HEK293 (cell line): ENCODE data around the gene ALDH2.
A peak's percentile ranks its signal among the peaks of the same experiment; 100 is the strongest.

Source experiments
- CTCF ChIA-PET: fragments of 350-600 bp; formaldehyde crosslinking; extraction: SDS; loops from one replicate; lab custom pipeline; 2021; ENCODE audit warnings: antibody characterized with exemption; lab: Yijun Ruan, JAX
- POLR2A ChIA-PET: fragments of 300-600 bp; formaldehyde crosslinking; extraction: SDS; loops from one replicate; lab custom pipeline; 2020; ENCODE audit warnings: antibody characterized with exemption, inconsistent platforms; lab: Yijun Ruan, JAX
- H3K27ac ChIP-seq: fragments of 200-500 bp; sonication (Bioruptor generic); 2 replicates; pipeline ENCODE4 v1.5.1; 2014; ENCODE audit warnings: low read depth, low read length, control low read depth, inconsistent platforms; ENCODE audit errors: extremely low read depth
- H3K36me3 ChIP-seq, 2 experiments: fragments of 200-500 bp in 1 of 2; sonication (Bioruptor generic) in 1 of 2; 1 replicate in 1 of 2; 2 replicates in 1 of 2; pipeline ENCODE4 v1.5.1; 2014 to 2017; ENCODE audit warnings: inconsistent platforms in 2 of 2, low read length in 2 of 2; ENCODE audit not compliant: control insufficient read depth in 2 of 2, insufficient read depth in 1 of 2
- H3K4me1 ChIP-seq: fragments of 200-500 bp; sonication (Bioruptor generic); 2 replicates; pipeline ENCODE4 v1.5.1; 2014; ENCODE audit warnings: mild to moderate bottlenecking, low read length, inconsistent platforms; ENCODE audit not compliant: control insufficient read depth, insufficient read depth
- H3K4me3 ChIP-seq: 2 replicates; pipeline ENCODE4 v1.5.1; 2011; ENCODE audit warnings: low read depth, mild to moderate bottlenecking, control low read depth, low read length, moderate library complexity
- H3K9me3 ChIP-seq: fragments of 200-500 bp; sonication (Bioruptor generic); 2 replicates; pipeline ENCODE4 v1.5.1; 2014; ENCODE audit warnings: low read depth, low read length, inconsistent platforms; ENCODE audit not compliant: control insufficient read depth, insufficient read depth
- EGR2 ChIP-seq: fragments of 450-650 bp; formaldehyde crosslinking; IDR thresholded peaks from 2 replicates; pipeline ENCODE4 v1.5.1; 2016; ENCODE audit warnings: low read depth, missing biosample characterization, missing genetic modification characterization
- HIC1 ChIP-seq: fragments of 450-650 bp; formaldehyde crosslinking; IDR thresholded peaks from 2 replicates; pipeline ENCODE4 v1.5.1; 2016; ENCODE audit warnings: missing biosample characterization, missing genetic modification characterization
- KLF16 ChIP-seq: fragments of 450-650 bp; formaldehyde crosslinking; IDR thresholded peaks from 2 replicates; pipeline ENCODE4 v1.5.1; 2017; ENCODE audit warnings: missing biosample characterization, missing genetic modification characterization
- KLF7 ChIP-seq: fragments of 450-650 bp; formaldehyde crosslinking; IDR thresholded peaks from 2 replicates; pipeline ENCODE4 v1.5.1; 2016; ENCODE audit warnings: missing biosample characterization, missing genetic modification characterization, borderline replicate concordance
- KLF8 ChIP-seq: fragments of 450-650 bp; formaldehyde crosslinking; IDR thresholded peaks from 2 replicates; pipeline ENCODE4 v1.5.1; 2016; ENCODE audit warnings: missing biosample characterization, missing genetic modification characterization
- KLF9 ChIP-seq: fragments of 450-650 bp; formaldehyde crosslinking; IDR thresholded peaks from 2 replicates; pipeline ENCODE4 v1.5.1; 2016; ENCODE audit warnings: missing biosample characterization, missing genetic modification characterization, low read depth
- OVOL3 ChIP-seq: fragments of 450-650 bp; formaldehyde crosslinking; IDR thresholded peaks from 2 replicates; pipeline ENCODE4 v1.5.1; 2016; ENCODE audit warnings: missing biosample characterization, missing genetic modification characterization
- PATZ1 ChIP-seq: fragments of 450-650 bp; formaldehyde crosslinking; IDR thresholded peaks from 2 replicates; pipeline ENCODE4 v1.5.1; 2016; ENCODE audit warnings: missing biosample characterization, missing genetic modification characterization
- PRDM10 ChIP-seq: fragments of 450-650 bp; formaldehyde crosslinking; IDR thresholded peaks from 2 replicates; pipeline ENCODE4 v1.5.1; 2016; ENCODE audit warnings: missing biosample characterization, missing genetic modification characterization
- PRDM4 ChIP-seq: fragments of 450-650 bp; formaldehyde crosslinking; IDR thresholded peaks from 2 replicates; pipeline ENCODE4 v1.5.1; 2017; ENCODE audit warnings: missing biosample characterization, missing genetic modification characterization
- SCRT1 ChIP-seq: fragments of 450-650 bp; formaldehyde crosslinking; IDR thresholded peaks from 2 replicates; pipeline ENCODE4 v1.5.1; 2016; ENCODE audit warnings: missing biosample characterization, missing genetic modification characterization, borderline replicate concordance
- SP2 ChIP-seq: fragments of 450-650 bp; formaldehyde crosslinking; IDR thresholded peaks from 2 replicates; pipeline ENCODE4 v1.5.1; 2016; ENCODE audit warnings: missing biosample characterization, missing genetic modification characterization
- SP7 ChIP-seq: fragments of 450-650 bp; formaldehyde crosslinking; IDR thresholded peaks from 2 replicates; pipeline ENCODE4 v1.5.1; 2016; ENCODE audit warnings: missing biosample characterization, missing genetic modification characterization
- ZBTB26 ChIP-seq: fragments of 450-650 bp; formaldehyde crosslinking; optimal IDR thresholded peaks from 2 replicates; pipeline ENCODE3; 2016; ENCODE audit warnings: missing biosample characterization, mild to moderate bottlenecking, missing genetic modification characterization
- ZBTB44 ChIP-seq: fragments of 450-650 bp; IDR thresholded peaks from 2 replicates; pipeline ENCODE4 v1.5.1; 2018; ENCODE audit warnings: missing biosample characterization, mild to moderate bottlenecking, missing genetic modification characterization
- ZNF223 ChIP-seq: fragments of 450-650 bp; formaldehyde crosslinking; IDR thresholded peaks from 2 replicates; pipeline ENCODE4 v1.5.1; 2016; ENCODE audit warnings: missing biosample characterization, missing genetic modification characterization
- ZNF488 ChIP-seq: fragments of 450-650 bp; formaldehyde crosslinking; IDR thresholded peaks from 2 replicates; pipeline ENCODE4 v1.5.1; 2016; ENCODE audit warnings: missing biosample characterization, missing genetic modification characterization
- ZNF692 ChIP-seq: fragments of 450-650 bp; formaldehyde crosslinking; IDR thresholded peaks from 2 replicates; pipeline ENCODE4 v1.5.1; 2016; ENCODE audit warnings: missing biosample characterization, missing genetic modification characterization
- ZSCAN16 ChIP-seq: fragments of 450-650 bp; formaldehyde crosslinking; IDR thresholded peaks from 2 replicates; pipeline ENCODE4 v1.5.1; 2016; ENCODE audit warnings: missing biosample characterization, missing genetic modification characterization

The ALDH2 gene

GRCh38 chr12:111766608-111767361 lies at the start of gene ALDH2:
ALDH2 (plus strand) TSS chr12:111766933; CDS start chr12:111766983, 50 bp downstream.
- H3K27ac ChIP-seq, result peak within 1 kb of the TSS; percentile 50; the same call in 1 of the 2 replicates
- no peaks in the 10 kb centered on the region; the same call in 1 of the 2 replicates for H3K4me1 ChIP-seq
- H3K36me3 ChIP-seq, result peaks cover 2 to 3% of the 10 kb centered on the region in 2 experiments; a peak in 2 of 3 replicates
- POLR2A ChIA-PET, result interaction anchor here (0.5 to 2.0 kb wide), 5 partner anchors 25 to 209 kb away, joined by 3 to 4 read pairs (median 4); partner anchors contain the start of genes ACAD10 and BRAP
- CTCF ChIA-PET, result no interaction called here
- peak within 1 kb of the TSS; percentile 59 for H3K4me3 ChIP-seq
- no peaks in the 10 kb centered on the region for H3K9me3 ChIP-seq
- TF ChIP-seq PRDM10 (peak; percentile 97), PATZ1 (tag by site-specific recombination) (peak; percentile 92), SP2 (tag by site-specific recombination) (peak; percentile 69), PRDM4 (tag by site-specific recombination) (0 out of 2 replicates have a peak, but pooled peaks have one; percentile 8), KLF7 (tag by site-specific recombination) (0 out of 2 replicates have a peak, but pooled peaks have one; percentile 42), ZBTB44 (tag by site-specific recombination) (0 out of 2 replicates have a peak, but pooled peaks have one; percentile 2), ZNF488 (peak; percentile 49; the same call in 1 of the 2 replicates), HIC1 (tag by site-specific recombination) (peak; percentile 79), ZBTB26 (tag by site-specific recombination) (peak; percentile 87), KLF16 (peak; percentile 59), EGR2 (tag by site-specific recombination) (peak; percentile 30; the same call in 1 of the 2 replicates), ZNF223 (no peak), OVOL3 (tag by site-specific recombination) (0 out of 2 replicates have a peak, but pooled peaks have one; percentile 13), SP7 (peak; percentile 9; the same call in 1 of the 2 replicates), KLF9 (tag by site-specific recombination) (peak; percentile 88; the same call in 1 of the 2 replicates), ZNF692 (peak; percentile 52; the same call in 1 of the 2 replicates), ZSCAN16 (tag by site-specific recombination) (0 out of 2 replicates have a peak, but pooled peaks have one; percentile 6), KLF8 (tag by site-specific recombination) (peak; percentile 57; the same call in 1 of the 2 replicates), SCRT1 (tag by site-specific recombination) (no peak)
